ENCODE data around the gene TPX2.

Gene TPX2

GRCh38 chr20:31695849-31696804 is 43.0 kb upstream of the TPX2 start:
- no peak for TF ChIP-seq CTCF (IDR thresholded peaks at IDR 0.05; ENCODE audit: low read depth, low read length, missing control alignments)
- H3K4me3 ChIP-seq (ENCODE audit: low read depth, low read length): no peak overlapping the region
- DNase-seq (ENCODE audit: low read depth): no peak

DNA sequence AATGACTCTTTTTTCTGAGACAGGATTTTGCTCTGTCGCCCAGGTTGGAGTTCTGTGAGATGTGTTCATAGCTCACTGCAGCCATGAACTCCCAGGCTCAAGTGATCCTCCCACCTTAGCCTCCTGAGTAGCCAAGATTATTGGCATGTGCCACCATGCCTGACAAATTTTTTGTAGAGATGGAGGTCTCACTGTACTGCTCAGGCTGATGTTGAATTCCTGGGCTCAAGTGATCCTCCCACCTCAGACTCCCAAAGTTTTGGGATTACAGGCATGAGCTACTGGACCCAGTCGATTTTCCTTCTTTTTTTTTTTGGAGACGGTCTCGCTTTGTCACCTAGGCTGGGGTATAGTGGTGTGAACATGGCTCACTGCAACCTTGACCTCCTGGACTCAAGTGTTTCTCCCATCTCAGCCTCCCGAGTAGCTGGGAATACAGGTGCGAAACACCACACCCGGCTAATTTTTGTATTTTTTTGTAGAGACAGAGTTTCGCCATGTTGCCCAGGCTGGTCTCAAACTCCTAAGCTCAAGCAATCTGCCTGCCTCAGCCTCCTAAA is 40.8 kb upstream of the TPX2 start:
- H3K4me3 ChIP-seq (ENCODE audit: low read depth, low read length): no peak overlapping the region
- DNase-seq (ENCODE audit: low read depth): no peak
- no peak for TF ChIP-seq CTCF (IDR thresholded peaks at IDR 0.05; ENCODE audit: low read depth, low read length, missing control alignments)

GRCh38 chr20:31698803-31699718 is 40.0 kb upstream of the TPX2 start:
- TF ChIP-seq CTCF (IDR thresholded peaks at IDR 0.05; ENCODE audit: low read depth, low read length, missing control alignments): no peak
- no peak for DNase-seq (ENCODE audit: low read depth)
- no peak overlapping the region for H3K4me3 ChIP-seq (ENCODE audit: low read depth, low read length)

DNA sequence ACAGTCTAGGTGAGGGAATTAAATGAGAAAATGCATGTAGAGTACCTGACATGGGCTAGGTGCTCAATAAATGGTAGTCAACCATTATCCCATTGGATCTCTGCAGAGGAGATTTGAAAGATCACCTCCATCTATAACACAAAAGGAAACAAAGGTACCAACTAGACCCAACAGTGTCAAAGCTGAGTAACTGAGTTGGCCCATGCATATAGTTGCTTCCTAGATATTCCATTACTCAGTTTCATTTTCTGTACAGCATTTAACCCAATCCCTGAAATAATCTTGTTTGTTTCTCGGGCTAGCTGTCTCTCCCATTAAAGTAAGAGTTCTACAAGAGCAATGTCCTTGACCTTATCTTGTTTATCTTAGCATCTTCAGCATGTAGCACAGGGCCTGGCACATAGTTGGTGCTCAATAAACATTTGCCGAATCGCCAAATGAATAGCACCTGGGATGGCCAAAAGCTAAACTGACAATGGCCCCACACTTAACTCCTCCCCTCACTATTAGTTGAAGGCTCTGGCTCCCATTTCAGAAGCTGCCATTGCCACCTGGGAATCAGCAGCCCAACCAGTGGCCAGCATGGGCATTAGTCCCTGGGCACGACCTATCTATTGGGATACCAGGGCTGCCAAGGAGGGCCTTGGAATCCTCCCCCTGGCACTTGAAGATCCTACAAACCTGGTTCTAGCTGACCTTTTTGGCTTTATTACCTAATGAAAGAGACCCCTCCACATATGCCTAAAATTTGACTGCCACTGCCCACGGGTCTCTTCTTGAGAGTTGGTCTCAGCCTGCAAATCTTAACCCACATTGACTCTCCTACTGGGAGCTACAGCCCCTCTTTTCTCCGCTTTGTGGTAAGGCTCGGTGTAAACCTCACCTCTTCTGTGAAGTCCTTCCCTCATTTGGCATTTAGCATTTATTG is 39.0 kb upstream of the TPX2 start:
- no peak overlapping the region for H3K4me3 ChIP-seq (ENCODE audit: low read depth, low read length)
- no peak for DNase-seq (ENCODE audit: low read depth)
- TF ChIP-seq CTCF (IDR thresholded peaks at IDR 0.05; ENCODE audit: low read depth, low read length, missing control alignments): no peak

DNA sequence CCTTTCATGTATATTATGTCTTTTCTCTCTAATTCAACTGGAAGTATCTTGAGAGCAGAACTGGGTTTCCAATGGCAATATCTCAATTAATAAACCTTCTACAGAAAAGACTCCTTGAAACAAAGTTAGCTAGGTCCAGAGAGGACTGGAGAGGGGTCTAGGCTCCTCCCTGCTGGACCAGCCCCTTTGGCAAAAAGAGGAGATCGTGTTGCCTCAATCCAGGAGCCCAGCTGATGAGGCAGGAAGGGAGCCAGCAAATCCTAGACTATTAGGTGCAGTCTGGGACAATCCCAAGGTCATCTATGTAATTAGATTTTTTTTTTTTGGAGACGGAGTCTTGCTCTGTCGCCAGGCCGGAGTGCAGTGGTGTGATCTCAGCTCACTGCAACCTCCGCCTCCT is 38.3 kb upstream of the TPX2 start:
- no peak overlapping the region for H3K4me3 ChIP-seq (ENCODE audit: low read depth, low read length)
- TF ChIP-seq CTCF (IDR thresholded peaks at IDR 0.05; ENCODE audit: low read depth, low read length, missing control alignments): no peak
- no peak for DNase-seq (ENCODE audit: low read depth)

DNA sequence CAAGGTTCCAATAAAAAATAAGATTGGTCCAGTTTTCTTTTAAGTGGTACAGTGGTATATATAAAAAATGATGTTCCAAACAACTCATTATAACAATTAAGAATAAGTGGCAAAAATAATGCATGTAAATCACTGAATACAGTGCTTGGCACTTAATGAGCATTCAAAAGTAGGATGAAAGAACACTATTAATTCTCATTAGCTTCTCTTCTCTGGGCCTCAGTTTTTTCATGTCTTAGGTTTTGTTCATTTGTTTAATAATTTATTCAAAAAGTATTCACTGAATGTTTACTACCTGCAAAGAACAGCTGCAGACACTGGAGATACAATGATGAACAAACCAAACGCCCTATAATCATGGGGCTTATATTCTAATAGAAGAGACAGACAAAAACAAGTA is 37.5 kb upstream of the TPX2 start:
- no peak for TF ChIP-seq CTCF (IDR thresholded peaks at IDR 0.05; ENCODE audit: low read depth, low read length, missing control alignments)
- H3K4me3 ChIP-seq (ENCODE audit: low read depth, low read length): no peak overlapping the region

More for the DNA sequence above, 37.5 kb upstream of the TPX2 start:
- DNase-seq (ENCODE audit: low read depth): no peak
